HG02973 (cell line): ENCODE measurements around the gene LRRC7.

Source experiments
- ATAC-seq: cut with Tn5 transposase; IDR thresholded peaks from one replicate; pipeline ENCODE4 v1.9.1; 2021; ENCODE audit warnings: moderate library complexity; ENCODE audit not compliant: unreplicated experiment

Gene LRRC7

GRCh38 chr1:70083519-70083918, 515.8 kb downstream of the LRRC7 start:
- ATAC-seq = peak; percentile 68

- ATAC-seq = no peak
Observed at GRCh38 chr1:70084314-70084915, 516.7 kb downstream of the LRRC7 start.

GRCh38 chr1:70085521-70085920, 517.8 kb downstream of the LRRC7 start:
- no peak for ATAC-seq

GRCh38 chr1:70086897-70087296, 519.2 kb downstream of the LRRC7 start:
- ATAC-seq = no peak

- ATAC-seq = no peak
Observed at GRCh38 chr1:70090141-70090540, 522.4 kb downstream of the LRRC7 start.

- no peak for ATAC-seq
Observed at GRCh38 chr1:70090875-70091274, 523.2 kb downstream of the LRRC7 start.

GRCh38 chr1:70091811-70092210, 524.1 kb downstream of the LRRC7 start:
- ATAC-seq = no peak

- ATAC-seq = no peak
Observed at GRCh38 chr1:70092526-70092925, 524.8 kb downstream of the LRRC7 start.

- no peak for ATAC-seq
Observed at GRCh38 chr1:70093250-70093975, 525.7 kb downstream of the LRRC7 start.

GRCh38 chr1:70101231-70101630, 533.5 kb downstream of the LRRC7 start:
- ATAC-seq = no peak

- ATAC-seq = no peak
Observed at GRCh38 chr1:70101774-70102173, 534.1 kb downstream of the LRRC7 start.

GRCh38 chr1:70103770-70104169, 536.0 kb downstream of the LRRC7 start:
- no peak for ATAC-seq

GRCh38 chr1:70109241-70109640, 541.5 kb downstream of the LRRC7 start:
- no peak for ATAC-seq

- ATAC-seq = no peak
Observed at GRCh38 chr1:70112838-70113237, 545.1 kb downstream of the LRRC7 start.

- ATAC-seq = no peak
Observed at GRCh38 chr1:70115315-70115714, 547.6 kb downstream of the LRRC7 start.

- no peak for ATAC-seq
Observed at GRCh38 chr1:70117046-70117445, 549.3 kb downstream of the LRRC7 start.

GRCh38 chr1:70134148-70134547, 566.4 kb downstream of the LRRC7 start:
- ATAC-seq = no peak

GRCh38 chr1:70140343-70140742, 572.6 kb downstream of the LRRC7 start:
- ATAC-seq = no peak

GRCh38 chr1:70140894-70141293, 573.2 kb downstream of the LRRC7 start:
- no peak for ATAC-seq

GRCh38 chr1:70142075-70142474, 574.4 kb downstream of the LRRC7 start:
- ATAC-seq = no peak

GRCh38 chr1:70143048-70143659, 575.4 kb downstream of the LRRC7 start:
- ATAC-seq = no peak

- no peak for ATAC-seq
Observed at GRCh38 chr1:70146488-70146887, 578.8 kb downstream of the LRRC7 start.
